SH-SY5Y (cell line): ENCODE results near the gene CDK5R1.

Source experiments
- GATA2 ChIP-seq: IDR thresholded peaks from 2 replicates; pipeline ENCODE4 v1.6.1; 2011; ENCODE audit warnings: mild to moderate bottlenecking, low read depth, low read length
- GATA3 ChIP-seq: IDR thresholded peaks from 2 replicates; pipeline ENCODE4 v1.6.1; 2011; ENCODE audit warnings: low read depth, mild to moderate bottlenecking, low read length, moderate library complexity

The CDK5R1 gene

DNA sequence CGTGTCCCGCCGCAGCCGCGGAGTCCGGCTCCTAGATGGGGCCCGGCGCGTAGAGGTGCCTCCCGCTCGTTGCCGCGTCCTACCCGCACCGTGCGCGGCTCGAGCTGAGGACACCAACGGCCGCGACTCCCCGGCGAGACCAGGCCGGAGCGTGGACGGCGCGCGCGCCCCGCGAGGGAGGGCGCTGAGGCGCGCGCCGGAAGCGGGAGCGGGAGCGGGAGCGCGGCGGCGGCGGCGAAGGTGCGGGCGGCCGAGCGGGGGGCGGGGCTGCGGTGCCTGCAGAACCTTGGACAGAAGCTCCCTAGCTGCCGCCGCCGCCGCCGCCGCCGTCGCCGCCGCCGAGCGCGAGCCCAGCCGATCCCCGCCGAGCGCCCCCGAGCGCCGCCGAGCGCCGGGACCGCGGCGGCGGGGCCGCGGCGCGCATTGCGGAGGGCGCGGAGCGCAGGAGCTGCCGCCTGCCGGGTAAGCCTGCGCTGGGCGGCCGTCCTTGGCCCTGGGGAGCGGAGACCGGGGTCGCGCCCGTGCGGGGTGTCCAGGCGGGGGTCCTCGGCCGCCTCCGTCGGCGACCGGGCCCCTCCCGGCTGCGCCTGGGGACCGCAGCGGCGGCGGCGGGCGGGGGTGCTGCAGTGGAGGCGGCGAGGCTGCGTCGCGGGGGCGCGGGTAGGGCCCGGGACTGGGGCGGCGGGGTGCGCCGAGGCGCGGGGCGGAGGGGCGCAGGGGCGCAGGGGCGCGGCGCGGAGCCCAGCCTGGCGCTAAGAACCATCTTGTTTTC lies at the start of gene CDK5R1:
TSS of gene CDK5R1 (plus strand) at position 293 of the 772 bp plus-strand sequence. CDS start 628 bp downstream, outside the sequence.
- no peak for TF ChIP-seq GATA2
- TF ChIP-seq GATA3, result no peak

DNA sequence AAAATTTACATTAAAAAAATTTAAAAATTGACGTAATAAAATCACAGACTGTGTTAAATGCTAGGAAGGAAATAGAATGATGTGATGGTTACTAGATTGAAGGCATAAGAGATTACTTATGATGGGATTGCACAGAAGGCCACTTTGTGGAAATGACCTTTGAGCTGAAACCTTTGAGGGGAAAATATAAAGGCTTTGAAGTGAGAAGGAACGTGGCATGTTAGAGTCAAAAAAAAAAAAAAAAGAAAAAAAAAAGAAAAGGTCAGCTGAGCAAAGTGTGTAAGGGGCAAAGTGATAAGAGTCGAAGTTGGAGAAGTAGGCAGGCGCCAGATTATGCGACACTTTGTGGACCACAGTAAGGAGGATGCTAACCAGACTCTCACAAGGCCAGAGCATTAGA lies 46.1 kb upstream of the CDK5R1 start:
- TF ChIP-seq GATA2 (no peak), GATA3 (no peak)

DNA sequence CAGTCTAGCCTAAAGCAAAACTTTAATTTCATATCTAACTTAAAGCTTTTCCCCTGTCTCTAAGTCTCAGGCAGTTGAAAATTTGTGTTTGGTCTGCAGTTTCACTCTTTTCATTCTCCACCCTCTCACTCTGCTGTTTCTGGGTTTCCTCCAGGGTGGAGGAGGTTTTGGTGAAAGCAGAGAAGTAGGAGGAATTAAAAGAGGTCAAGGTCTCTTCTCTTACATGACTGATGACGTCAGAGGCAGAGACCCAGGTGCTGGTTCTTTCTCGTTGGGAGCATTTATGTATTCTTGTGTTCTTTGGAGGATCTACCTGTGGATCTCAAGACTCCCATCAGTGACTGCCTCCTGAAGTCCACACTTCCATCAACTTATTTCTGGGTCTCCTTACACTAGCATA lies 44.9 kb upstream of the CDK5R1 start:
- TF ChIP-seq GATA3 (no peak), GATA2 (no peak)

DNA sequence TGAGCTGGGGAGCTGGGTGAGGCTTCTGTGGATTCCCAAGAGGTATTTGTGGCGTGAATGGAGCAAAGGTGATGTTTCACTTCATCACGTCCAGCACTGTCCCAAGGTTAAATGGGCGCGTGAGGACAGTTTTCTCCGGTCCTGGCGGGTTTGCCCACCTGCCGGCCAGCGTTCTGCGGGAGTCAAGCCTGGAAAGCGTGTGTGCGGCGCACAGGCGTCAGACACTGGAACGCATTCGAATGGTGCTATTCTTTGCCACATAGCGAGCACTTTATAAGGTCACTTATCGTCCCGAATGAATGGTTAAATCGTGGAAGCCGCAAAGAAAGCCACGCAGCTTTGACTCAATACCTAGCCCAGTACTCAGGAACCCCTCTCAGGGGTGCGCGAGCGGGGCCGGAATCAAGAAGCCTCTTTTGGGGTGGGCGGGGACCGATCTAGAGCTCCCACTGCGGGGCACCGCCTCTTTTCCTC lies 42.9 kb upstream of the CDK5R1 start:
- TF ChIP-seq GATA2 (no peak), GATA3 (no peak)

DNA sequence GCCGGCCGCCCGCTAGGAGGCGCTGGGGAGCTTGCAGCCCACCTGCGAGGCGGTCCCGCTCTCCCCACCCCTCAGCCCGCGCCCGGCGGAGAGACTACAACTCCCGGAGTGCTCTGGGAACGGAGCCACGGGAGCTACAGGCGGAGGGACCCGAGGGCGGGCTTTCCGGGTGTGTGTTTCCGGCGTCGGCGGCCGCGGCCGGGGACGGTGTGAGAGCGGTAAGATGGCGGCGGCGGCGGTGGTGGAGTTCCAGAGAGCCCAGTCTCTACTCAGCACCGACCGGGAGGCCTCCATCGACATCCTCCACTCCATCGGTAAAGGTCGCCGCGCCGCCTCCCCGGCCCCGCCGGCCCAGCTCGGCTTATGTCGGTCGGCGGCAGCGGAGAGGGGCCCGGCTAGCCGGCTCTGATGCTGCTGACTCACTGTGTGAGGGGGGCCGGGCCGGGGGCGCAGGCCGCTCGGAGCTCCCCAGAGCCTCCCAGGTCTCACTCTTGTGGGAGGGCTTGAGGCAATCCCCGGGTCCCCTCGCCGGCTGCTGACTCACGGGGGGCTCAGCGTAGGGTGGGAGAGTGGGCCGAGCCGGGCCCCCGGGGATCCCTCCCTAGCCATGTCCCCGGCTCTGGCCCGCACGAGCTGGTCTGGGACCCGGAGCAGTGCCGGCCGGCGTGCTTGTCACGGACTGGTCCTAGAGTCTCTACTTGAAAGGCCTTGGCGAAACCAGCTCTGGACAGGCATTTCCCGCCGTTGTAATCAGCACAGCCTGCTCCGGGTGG lies 42.3 kb upstream of the CDK5R1 start, which contains the start of gene PSMD11:
TSS of gene PSMD11 (plus strand) at position 210 of the 773 bp plus-strand sequence. CDS start at position 224, 14 bp downstream.
- no peak for TF ChIP-seq GATA2
- TF ChIP-seq GATA3, result no peak

DNA sequence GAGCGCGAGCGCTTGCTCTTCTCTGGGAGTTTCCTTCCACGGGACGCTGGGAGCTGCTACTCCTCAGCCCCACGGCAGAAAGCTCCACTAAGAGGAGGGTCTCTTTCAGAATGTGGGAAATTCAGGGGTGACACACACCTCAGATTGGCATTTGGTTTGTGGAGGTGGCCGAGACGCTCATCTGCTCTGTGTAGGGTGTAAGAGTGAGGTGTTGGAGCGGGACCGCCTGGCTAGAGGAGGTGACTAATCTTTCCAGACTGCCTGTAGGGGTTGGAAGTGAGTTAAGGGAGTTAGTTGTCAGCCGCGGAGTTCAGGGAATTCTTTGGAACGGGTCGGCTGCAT lies 41.7 kb upstream of the CDK5R1 start:
- TF ChIP-seq GATA2, result no peak

DNA sequence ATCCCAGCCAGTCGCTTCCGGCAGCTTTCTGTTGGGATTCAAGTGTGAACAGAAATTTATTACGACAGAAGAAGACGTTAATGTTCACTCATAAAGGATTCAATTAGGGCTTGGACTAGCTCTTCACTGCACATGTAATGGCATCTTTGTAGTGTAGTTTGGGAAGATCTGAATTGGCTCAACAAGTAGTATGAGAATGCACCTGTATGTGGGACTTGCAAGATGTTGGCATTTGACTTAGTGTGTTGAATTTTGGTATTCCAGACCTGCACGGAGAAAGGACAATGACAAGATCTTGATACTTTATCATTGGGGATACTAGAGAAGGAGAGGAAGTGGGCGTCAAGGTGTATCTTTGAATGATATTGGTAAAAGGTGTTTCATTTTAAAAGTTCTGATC lies 41.3 kb upstream of the CDK5R1 start:
- TF ChIP-seq GATA2, result no peak
- TF ChIP-seq GATA3, result no peak

DNA sequence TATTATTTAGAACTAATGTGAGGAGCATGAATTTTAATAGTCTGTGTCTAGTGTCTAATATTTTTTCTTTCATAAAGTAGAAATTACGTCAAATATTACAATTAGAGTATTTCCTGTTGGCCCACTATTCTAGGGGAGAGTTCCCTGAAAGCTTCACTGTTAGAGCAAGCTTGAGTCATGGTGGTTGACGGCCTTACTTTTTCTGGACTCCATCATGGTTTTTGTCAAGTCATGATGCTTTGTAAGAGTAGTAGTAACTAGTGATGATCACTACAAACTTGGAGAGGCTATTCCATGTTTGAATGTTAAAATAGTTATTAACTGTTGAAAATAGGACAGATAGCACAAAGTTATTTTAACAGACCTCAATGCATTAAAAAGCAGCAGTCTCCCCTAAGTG lies 40.8 kb upstream of the CDK5R1 start:
- TF ChIP-seq GATA3, result no peak
- TF ChIP-seq GATA2, result no peak

DNA sequence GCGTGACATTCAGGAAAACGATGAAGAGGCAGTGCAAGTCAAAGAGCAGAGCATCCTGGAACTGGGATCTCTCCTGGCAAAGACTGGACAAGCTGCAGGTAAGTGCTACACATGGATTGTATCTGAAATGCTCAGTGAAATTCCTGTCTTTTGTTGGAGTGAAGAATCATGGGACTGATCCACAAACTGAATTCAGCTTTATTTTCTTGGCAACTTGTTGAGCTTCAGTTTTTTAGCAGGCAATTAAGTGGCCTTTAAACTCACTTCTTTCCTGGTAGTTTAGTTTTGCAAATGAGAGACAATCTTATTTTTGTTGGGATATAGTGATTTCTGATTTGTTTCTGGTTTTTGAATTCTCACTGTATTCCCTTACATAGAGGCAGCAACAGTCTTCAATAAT lies 39.8 kb upstream of the CDK5R1 start:
- no peak for TF ChIP-seq GATA3
- TF ChIP-seq GATA2, result no peak

DNA sequence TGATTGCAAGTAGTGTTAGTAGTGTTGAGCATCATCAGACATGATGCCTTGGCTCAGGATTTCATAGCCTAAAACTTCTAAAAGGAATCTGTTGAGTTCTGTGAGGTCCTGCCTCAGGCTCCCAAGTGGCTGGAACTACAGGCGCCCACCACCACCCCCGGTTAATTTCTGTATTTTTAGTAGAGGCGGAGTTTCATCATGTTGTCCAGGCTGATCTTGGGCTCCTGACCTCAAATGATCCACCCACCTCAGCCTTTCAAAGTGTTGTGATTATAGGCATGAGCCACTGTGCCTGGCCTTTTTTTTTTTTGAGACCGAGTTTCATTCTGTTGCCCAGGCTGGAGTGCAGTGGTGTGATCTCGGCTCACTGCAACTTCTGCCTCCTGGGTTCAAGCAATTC lies 36.8 kb upstream of the CDK5R1 start:
- no peak for TF ChIP-seq GATA2
- TF ChIP-seq GATA3, result no peak

DNA sequence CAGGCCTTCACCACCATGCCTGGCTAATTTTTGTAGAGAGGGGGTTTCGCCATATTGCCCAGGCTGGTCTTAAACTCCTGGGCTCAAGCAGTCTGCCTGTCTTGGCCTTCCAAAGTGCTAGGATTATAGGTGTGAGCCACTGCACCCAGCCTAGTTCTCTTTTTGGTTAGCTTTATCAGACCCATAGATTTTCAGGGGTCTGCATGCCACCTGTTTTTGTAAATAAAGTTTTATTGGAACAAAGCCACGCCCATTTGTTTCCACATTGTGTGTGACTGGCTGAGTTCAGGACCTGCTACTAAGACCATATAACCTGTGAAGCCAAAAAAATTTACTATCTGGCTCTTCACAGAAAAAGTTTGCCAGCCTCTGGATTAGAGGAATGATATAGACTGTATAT lies 34.9 kb upstream of the CDK5R1 start:
- TF ChIP-seq GATA3, result no peak

DNA sequence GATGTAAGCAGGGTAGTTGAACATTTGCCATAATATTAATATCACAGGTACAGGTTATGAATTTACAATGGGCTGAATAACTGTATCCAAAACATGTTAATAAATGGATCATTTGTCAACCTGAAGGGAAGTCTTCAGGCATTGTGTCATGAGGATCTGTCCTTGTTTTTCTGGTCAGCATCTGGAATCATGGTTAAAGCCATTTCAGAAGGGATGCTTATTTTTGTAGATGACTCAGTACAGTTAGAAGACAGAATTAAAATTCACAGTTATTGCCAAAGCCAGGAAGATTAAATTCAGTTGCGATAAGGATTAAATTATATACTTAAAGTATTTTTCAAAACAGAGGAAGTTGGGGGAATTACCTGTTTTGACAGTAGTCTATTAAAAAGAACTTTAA lies 34.5 kb upstream of the CDK5R1 start:
- TF ChIP-seq GATA2 (no peak), GATA3 (no peak)

DNA sequence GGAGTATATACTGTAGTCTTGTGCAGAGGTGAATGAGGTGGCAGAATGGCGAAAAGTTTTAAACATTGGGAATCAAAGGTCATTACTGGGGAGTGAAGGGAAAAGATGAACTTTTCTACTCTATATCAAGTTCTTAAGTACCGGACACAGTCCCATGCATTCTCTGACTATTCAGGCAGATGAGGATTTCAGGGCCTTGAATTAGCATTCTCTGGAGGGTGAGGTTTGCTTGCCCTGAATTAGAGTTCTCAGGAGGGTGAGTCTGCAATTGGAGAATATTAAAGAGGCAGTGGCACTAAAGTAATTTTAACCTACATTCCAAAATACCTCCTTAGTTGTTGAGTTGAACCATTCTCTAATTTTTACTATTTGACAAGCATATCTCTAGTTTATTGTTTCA lies 33.4 kb upstream of the CDK5R1 start:
- TF ChIP-seq GATA2 (no peak), GATA3 (no peak)

DNA sequence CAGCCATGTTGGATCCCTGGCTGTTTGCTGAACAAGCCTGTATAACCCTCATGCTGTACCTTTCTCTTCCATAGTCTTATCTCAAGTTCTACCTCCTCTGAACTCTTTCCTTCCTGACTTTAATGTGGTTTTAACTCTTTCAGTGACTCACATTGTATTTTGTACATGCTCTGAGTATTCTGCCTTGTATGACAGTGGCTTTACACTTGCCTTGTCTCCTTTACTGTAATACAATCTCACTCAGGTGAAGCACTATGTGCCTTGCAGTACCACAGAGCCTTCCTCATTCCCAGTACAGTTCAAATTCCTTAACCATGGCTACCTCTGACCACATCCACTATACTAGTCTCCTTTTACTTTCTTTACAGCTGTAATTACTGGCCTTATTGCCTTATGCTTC lies 28.4 kb upstream of the CDK5R1 start:
- TF ChIP-seq GATA3, result no peak

DNA sequence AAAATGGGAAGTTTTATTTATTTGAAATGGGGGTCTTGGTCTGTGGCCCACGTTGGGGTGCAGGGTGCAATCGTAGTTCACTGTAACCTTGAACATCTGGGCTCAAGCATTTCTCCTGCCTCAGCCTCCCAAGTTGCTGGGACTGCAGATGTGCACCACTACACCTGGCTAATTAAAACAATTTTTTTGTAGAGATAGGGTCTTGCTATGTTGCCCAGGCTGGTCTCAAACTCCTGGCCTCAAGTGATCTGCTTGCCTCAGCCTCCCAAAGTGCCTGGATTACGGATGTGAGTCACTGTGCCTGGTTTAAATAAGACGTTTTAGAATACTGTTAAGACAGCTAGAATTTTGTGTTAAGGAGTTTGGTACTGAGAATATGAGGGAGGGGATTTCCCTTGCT lies 26.7 kb upstream of the CDK5R1 start:
- TF ChIP-seq GATA3 (no peak), GATA2 (no peak)
